B cell (primary cell): ENCODE measurements around the gene STX10. TPM values are rescaled to one million over a fixed set of nuclear protein-coding genes. Genes with fewer than 3 reads are reported as not detected.
A peak's percentile ranks its signal among the peaks of the same experiment; 100 is the strongest.

Experiments used
- ATAC-seq: fragments of 200-7000 bp; cut with Tn5 transposase; one replicate; pipeline ENCODE4 v1.10.0; 2021; ENCODE audit warnings: low read depth, mild to moderate bottlenecking, moderate number of reproducible peaks, moderate library complexity
- CTCF ChIA-PET: fragments of 350-600 bp; sonication (Branson Sonifier 250); formaldehyde crosslinking; loops from one replicate; lab custom pipeline; 2021; ENCODE audit warnings: antibody characterized with exemption, inconsistent platforms; lab: Charles Lee
- POLR2A ChIA-PET: fragments of 350-600 bp; sonication (Branson Sonifier 250); formaldehyde crosslinking; loops from one replicate; lab custom pipeline; 2021; ENCODE audit warnings: antibody characterized with exemption; lab: Charles Lee
- DNase-seq: peaks from one replicate; pipeline ENCODE4 v3.0.0; 2013
- H2AFZ ChIP-seq: 2 replicates; pipeline ENCODE4 v1.6.1; 2012; ENCODE audit warnings: mild to moderate bottlenecking, low read depth, low read length; ENCODE audit not compliant: insufficient read depth, poor library complexity, severe bottlenecking
- H3K27ac ChIP-seq, 2 donors: 1 replicate in 1 of 2; 2 replicates in 1 of 2; pipeline ENCODE4 v1.5.1; 2012 to 2013; ENCODE audit warnings: low read length in 2 of 2, mild to moderate bottlenecking in 2 of 2, moderate library complexity in 1 of 2
- H3K27me3 ChIP-seq, 4 experiments: fragments of 200-600 bp in 1 of 4; sonication (generic) in 1 of 4; replicated peaks in 1 of 4; 1 replicate in 2 of 4; 2 replicates in 2 of 4; pipeline versions ENCODE4 v1.6.1 to v1.7.0; 2013 to 2016; ENCODE audit warnings: low read length in 3 of 4, mild to moderate bottlenecking in 2 of 4, mixed read lengths in 1 of 4, moderate library complexity in 1 of 4; ENCODE audit not compliant: insufficient read depth in 4 of 4, control insufficient read depth in 3 of 4; ENCODE audit errors: control extremely low read depth in 1 of 4
- H3K36me3 ChIP-seq, 2 experiments: replicated peaks in 1 of 2; 1 replicate in 1 of 2; 2 replicates in 1 of 2; pipeline versions ENCODE4 v1.6.1 to v1.7.1; 2013; ENCODE audit warnings: low read length in 1 of 2; ENCODE audit not compliant: insufficient read depth in 2 of 2, control insufficient read depth in 1 of 2; ENCODE audit errors: control extremely low read depth in 1 of 2, extremely low read depth in 1 of 2
- H3K4me1 ChIP-seq, 2 donors: fragments of 200-600 bp in 1 of 2; sonication (generic) in 1 of 2; 1 replicate in 1 of 2; 2 replicates in 1 of 2; pipeline versions ENCODE4 v1.5.1 to v1.6.1; 2013 to 2017; ENCODE audit warnings: low read length in 2 of 2; ENCODE audit not compliant: control insufficient read depth in 2 of 2, insufficient read depth in 2 of 2
- H3K4me2 ChIP-seq: replicated peaks from 2 replicates; pipeline ENCODE3; 2012; ENCODE audit warnings: mild to moderate bottlenecking, low read depth, low read length; ENCODE audit not compliant: poor library complexity, severe bottlenecking
- H3K4me3 ChIP-seq, 5 experiments: fragments of 200-600 bp in 1 of 5; sonication (generic) in 1 of 5; 1 replicate in 3 of 5; 2 replicates in 2 of 5; pipeline versions ENCODE4 v1.5.1 to v1.7.0; 2011 to 2016; ENCODE audit warnings: low read length in 4 of 5, mild to moderate bottlenecking in 4 of 5, low read depth in 2 of 5, control low read depth in 1 of 5, moderate library complexity in 1 of 5; ENCODE audit not compliant: insufficient read depth in 1 of 5; ENCODE audit errors: control extremely low read depth in 1 of 5, extremely low read depth in 1 of 5
- H3K79me2 ChIP-seq: fragments of 200-600 bp; sonication (generic); one replicate; pipeline ENCODE4 v1.6.0; 2016; ENCODE audit warnings: low read length; ENCODE audit not compliant: control insufficient read depth, insufficient read depth
- H3K9ac ChIP-seq: fragments of 200-600 bp; sonication (generic); 2 replicates; pipeline ENCODE4 v1.6.1; 2017; ENCODE audit warnings: mild to moderate bottlenecking, low read length, moderate library complexity
- H3K9me3 ChIP-seq, 3 donors: one replicate each; pipeline versions ENCODE4 v1.6.1 to v1.7.1; 2013; ENCODE audit warnings: low read length in 2 of 3; ENCODE audit not compliant: control insufficient read depth in 2 of 3, insufficient read depth in 1 of 3; ENCODE audit errors: control extremely low read depth in 1 of 3
- H4K20me1 ChIP-seq: 2 replicates; pipeline ENCODE4 v1.6.0; 2012; ENCODE audit warnings: mild to moderate bottlenecking, low read length; ENCODE audit not compliant: insufficient read depth, control insufficient read depth, poor library complexity, severe bottlenecking
- H3K27ac Mint-ChIP-seq: one replicate; pipeline ENCODE4 v1.8.0; 2021; ENCODE audit warnings: mixed read lengths
- H3K27me3 Mint-ChIP-seq: one replicate; pipeline ENCODE4 v1.8.0; 2021; ENCODE audit warnings: mixed read lengths
- H3K4me1 Mint-ChIP-seq: one replicate; pipeline ENCODE4 v1.8.0; 2021; ENCODE audit warnings: mixed read lengths
- H3K4me3 Mint-ChIP-seq: one replicate; pipeline ENCODE4 v1.8.0; 2021; ENCODE audit warnings: mixed read lengths
- H3K9me3 Mint-ChIP-seq: one replicate; pipeline ENCODE4 v1.8.0; 2022; ENCODE audit warnings: mixed read lengths; ENCODE audit not compliant: insufficient read depth
- EZH2 ChIP-seq: IDR thresholded peaks from 2 replicates; pipeline ENCODE4 v1.6.1; 2012; ENCODE audit warnings: borderline replicate concordance, low read depth, mild to moderate bottlenecking, moderate library complexity, low read length; ENCODE audit not compliant: insufficient read depth, poor library complexity, severe bottlenecking
- WGBS: methylation state at CpG from one replicate; pipeline ENCODE4 v1.1.5; 2013; ENCODE audit warnings: missing lambda C conversion rate; ENCODE audit not compliant: insufficient coverage; 5-methylcytosine and 5-hydroxymethylcytosine counted together
- intact Hi-C: fragments of 100-400 bp; cut with micrococcal nuclease; formaldehyde crosslinking; loops from one replicate; pipeline ENCODE4 v1.10.0; 2022
- polyA plus RNA-seq: library from polyadenylated mRNA; depleted of rRNA; stranded (reverse); fragments of >200 nt; gene quantifications from 2 replicates; pipeline ENCODE4 v1.2.3, GENCODE V29; 2012
- total RNA-seq, 2 donors: library from RNA; stranded (reverse); fragments of 120-200 nt in 1 of 2; gene quantifications; 1 replicate in 1 of 2; 2 replicates in 1 of 2; pipeline versions ENCODE4 v1.2.3 to v1.2.4, GENCODE V29; 2013 to 2022
- TF ChIP-seq, protein P1 (sequence below): fragments of 200-600 bp; IDR thresholded peaks from one replicate; pipeline ENCODE4 v1.8.0; 2022; ENCODE audit warnings: antibody characterized with exemption, mild to moderate bottlenecking

The STX10 gene
- total and polyA plus RNA-seq, 2 donors (not counting 1 experiment from before 2014, with no cell fraction given), result 59.0 to 147 TPM

- TF ChIP-seq, protein P1, sequence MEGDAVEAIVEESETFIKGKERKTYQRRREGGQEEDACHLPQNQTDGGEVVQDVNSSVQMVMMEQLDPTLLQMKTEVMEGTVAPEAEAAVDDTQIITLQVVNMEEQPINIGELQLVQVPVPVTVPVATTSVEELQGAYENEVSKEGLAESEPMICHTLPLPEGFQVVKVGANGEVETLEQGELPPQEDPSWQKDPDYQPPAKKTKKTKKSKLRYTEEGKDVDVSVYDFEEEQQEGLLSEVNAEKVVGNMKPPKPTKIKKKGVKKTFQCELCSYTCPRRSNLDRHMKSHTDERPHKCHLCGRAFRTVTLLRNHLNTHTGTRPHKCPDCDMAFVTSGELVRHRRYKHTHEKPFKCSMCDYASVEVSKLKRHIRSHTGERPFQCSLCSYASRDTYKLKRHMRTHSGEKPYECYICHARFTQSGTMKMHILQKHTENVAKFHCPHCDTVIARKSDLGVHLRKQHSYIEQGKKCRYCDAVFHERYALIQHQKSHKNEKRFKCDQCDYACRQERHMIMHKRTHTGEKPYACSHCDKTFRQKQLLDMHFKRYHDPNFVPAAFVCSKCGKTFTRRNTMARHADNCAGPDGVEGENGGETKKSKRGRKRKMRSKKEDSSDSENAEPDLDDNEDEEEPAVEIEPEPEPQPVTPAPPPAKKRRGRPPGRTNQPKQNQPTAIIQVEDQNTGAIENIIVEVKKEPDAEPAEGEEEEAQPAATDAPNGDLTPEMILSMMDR, result peak; percentile 97
- no peak for TF ChIP-seq EZH2
- Histone ChIP-seq H2AFZ (peak overlapping the region; percentile 87), H3K9me3 (peaks cover 0 to 4% (median 0%) of the 10 kb centered on the region in 3 donors), H4K20me1 (peaks cover 34% of the 10 kb centered on the region), H3K27me3 (no peaks in the 10 kb centered on the region), H3K9ac (peak overlapping the region; percentile 81), H3K4me2 (peak overlapping the region; percentile 99), H3K36me3 (peaks cover 3 to 35% of the 10 kb centered on the region in 2 experiments), H3K4me3 (peak overlapping the region; percentile 53 to 98 (median 96)), H3K79me2 (peaks cover 53% of the 10 kb centered on the region), H3K4me1 (peaks cover 39 to 69% of the 10 kb centered on the region in 2 donors), H3K27ac (peak overlapping the region; percentile 83 to 100)
- POLR2A ChIA-PET, result interaction anchor here (0.5 to 3.9 kb wide), 24 partner anchors 9 to 692 kb away, joined by 3 to 107 read pairs (median 5); partner anchors contain the start of genes CALR, IER2, JUNB and NACC1
- DNase-seq, result peak; percentile 98
- under 1% methylated on average over 33 of the region's 33 CpGs for WGBS
- peak; percentile 60 for ATAC-seq
- Mint-ChIP-seq H3K4me1 (peaks cover 62% of the 10 kb centered on the region), H3K4me3 (peak overlapping the region; percentile 97), H3K27me3 (no peaks in the 10 kb centered on the region), H3K9me3 (no peaks in the 10 kb centered on the region), H3K27ac (peak overlapping the region; percentile 100)
- CTCF ChIA-PET, result interaction anchor here (0.6 to 5.6 kb wide), 22 partner anchors 9 to 661 kb away, joined by 3 to 108 read pairs (median 10); partner anchors contain the start of genes IER2, NACC1 and STX10
- intact Hi-C loops, result loop anchor here (1.0 to 5.0 kb wide), 9 partner anchors 9 to 1278 kb away; partner anchors contain the start of genes ADGRE5, RFX1 and TRMT1
Observed at GRCh38 chr19:13104360-13104847, 45.8 kb downstream of the STX10 start.
